IPS-18a (cell line): Measurements from ENCODE around the gene USP47.
"Not testable (repeated sequence)": the region's sequence is repeated elsewhere in the genome, so short reads cannot be mapped to it uniquely, and the experiment has no call there.

Source experiments
- H3K27ac ChIP-seq: one replicate; pipeline ENCODE4 v1.5.1; 2013; ENCODE audit warnings: low read length
- H3K27me3 ChIP-seq: one replicate; pipeline ENCODE4 v1.6.1; 2013; ENCODE audit warnings: mild to moderate bottlenecking, low read length; ENCODE audit not compliant: control insufficient read depth, insufficient read depth
- H3K36me3 ChIP-seq: one replicate; pipeline ENCODE4 v1.6.1; 2013; ENCODE audit warnings: low read depth, low read length; ENCODE audit not compliant: control insufficient read depth
- H3K4me1 ChIP-seq: one replicate; pipeline ENCODE4 v1.6.1; 2013; ENCODE audit warnings: low read depth, low read length; ENCODE audit not compliant: control insufficient read depth
- H3K4me3 ChIP-seq: one replicate; pipeline ENCODE4 v1.5.1; 2013; ENCODE audit warnings: low read length
- H3K9ac ChIP-seq: one replicate; pipeline ENCODE4 v1.6.1; 2013; ENCODE audit warnings: mild to moderate bottlenecking, low read length, moderate library complexity
- H3K9me3 ChIP-seq: one replicate; pipeline ENCODE4 v1.6.1; 2013; ENCODE audit warnings: low read depth, low read length; ENCODE audit not compliant: control insufficient read depth

The USP47 gene

DNA sequence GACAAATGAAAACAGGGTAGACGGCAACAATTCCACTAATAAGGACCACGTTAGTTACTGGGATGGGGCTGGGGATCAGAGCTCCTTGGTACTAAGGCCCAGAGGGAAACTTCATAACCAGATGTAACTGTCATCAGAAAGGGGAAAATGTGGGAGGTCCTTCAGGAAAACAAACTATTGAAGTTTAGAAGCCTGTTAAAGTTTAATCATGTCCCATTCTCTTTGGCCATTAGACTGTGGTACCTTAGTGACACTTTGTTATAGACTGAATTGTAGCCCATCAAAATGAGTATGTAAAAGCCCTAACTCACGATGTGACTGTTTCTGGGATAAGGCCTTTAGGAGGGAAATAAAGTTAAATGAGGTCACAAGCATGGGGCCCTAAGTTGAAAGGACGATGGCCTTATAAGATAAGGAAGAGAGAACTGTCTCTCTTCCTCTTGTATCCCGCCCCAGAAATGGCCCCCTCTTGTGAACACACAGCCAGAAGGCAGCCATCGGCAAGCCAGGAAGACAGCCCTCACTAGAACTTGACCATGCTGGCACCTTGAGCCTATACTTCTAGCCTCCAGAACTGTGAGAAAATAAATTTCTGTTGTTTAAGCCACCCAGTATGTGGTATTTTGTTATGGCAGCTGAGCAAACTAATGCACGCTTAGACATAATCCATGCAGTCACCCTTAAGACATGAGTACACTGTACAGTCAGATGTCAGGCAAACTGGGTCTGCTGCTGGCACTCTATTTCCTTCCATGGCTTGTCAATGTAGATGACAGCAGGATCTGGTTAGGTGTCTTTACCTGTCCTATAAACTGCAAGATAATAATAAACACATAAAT lies 26.9 kb upstream of the USP47 start:
- Histone ChIP-seq H3K36me3 (no peaks in the 10 kb centered on the region), H3K4me3 (no peak overlapping the region), H3K27ac (no peak overlapping the region), H3K27me3 (no peaks in the 10 kb centered on the region), H3K4me1 (no peaks in the 10 kb centered on the region), H3K9ac (no peak overlapping the region), H3K9me3 (no peaks in the 10 kb centered on the region)

DNA sequence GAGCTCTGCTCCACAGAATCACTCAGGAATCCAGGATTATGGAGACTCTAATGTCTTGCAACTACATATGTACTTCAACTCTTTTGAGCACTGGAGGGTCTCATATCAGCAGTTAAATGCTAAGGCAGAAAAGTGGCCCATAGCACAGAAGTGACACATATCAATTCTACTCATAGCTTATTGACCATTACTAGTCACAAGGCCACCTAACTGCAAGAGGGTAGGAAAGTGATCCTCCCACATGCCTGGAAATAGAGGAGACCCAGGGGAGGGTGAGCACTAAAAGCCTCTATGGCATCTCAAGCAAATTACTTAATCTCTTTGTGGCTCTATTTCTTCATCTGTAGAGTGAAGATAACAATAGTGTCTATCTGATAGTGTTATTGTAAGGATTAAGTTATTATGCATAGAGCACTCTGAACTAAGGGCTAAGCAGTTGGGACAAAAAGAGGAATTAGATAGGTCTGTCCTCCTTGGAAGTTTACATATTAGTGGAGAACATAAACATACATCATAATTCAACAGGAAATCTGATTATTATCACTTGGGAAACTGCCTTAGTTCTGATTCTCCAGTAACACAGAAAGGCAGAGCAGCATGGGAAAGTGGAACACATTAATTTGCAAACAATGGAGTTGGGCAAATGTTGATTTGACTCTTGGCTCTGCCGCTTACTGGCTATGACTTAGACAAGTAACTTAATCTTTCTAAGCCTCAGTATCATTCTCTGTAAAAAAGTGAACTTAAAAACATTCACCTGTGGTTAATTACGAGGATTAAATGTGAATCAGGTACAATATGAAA lies 25.1 kb upstream of the USP47 start:
- Histone ChIP-seq H3K4me1 (no peaks in the 10 kb centered on the region), H3K36me3 (no peaks in the 10 kb centered on the region), H3K27ac (no peak overlapping the region), H3K27me3 (no peaks in the 10 kb centered on the region), H3K9me3 (no peaks in the 10 kb centered on the region), H3K9ac (no peak overlapping the region), H3K4me3 (no peak overlapping the region)

DNA sequence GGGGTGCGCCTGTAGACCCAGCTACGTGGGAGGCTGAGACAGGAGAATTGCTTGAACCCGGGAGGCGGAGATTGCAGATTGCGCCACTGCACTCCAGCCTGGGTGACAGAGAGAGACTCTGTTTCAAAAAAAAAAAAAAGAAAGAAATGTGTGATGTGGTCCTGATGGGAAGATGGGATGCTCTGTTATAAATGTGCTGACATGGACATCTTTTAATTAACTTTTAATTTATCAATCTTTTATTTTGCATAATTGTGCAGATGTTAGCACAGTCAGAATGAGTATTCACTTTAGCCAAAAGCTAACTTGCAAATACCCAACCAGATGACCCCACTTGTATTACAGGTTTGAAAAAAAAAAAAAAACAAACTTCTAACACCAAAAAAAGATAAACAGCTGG lies 23.8 kb upstream of the USP47 start:
- H3K4me3 ChIP-seq: no peak overlapping the region
- H3K4me1 ChIP-seq: no peaks in the 10 kb centered on the region
- H3K36me3 ChIP-seq: no peaks in the 10 kb centered on the region
- no peak overlapping the region for H3K9ac ChIP-seq
- H3K9me3 ChIP-seq: no peaks in the 10 kb centered on the region
- no peaks in the 10 kb centered on the region for H3K27me3 ChIP-seq
- H3K27ac ChIP-seq: no peak overlapping the region

DNA sequence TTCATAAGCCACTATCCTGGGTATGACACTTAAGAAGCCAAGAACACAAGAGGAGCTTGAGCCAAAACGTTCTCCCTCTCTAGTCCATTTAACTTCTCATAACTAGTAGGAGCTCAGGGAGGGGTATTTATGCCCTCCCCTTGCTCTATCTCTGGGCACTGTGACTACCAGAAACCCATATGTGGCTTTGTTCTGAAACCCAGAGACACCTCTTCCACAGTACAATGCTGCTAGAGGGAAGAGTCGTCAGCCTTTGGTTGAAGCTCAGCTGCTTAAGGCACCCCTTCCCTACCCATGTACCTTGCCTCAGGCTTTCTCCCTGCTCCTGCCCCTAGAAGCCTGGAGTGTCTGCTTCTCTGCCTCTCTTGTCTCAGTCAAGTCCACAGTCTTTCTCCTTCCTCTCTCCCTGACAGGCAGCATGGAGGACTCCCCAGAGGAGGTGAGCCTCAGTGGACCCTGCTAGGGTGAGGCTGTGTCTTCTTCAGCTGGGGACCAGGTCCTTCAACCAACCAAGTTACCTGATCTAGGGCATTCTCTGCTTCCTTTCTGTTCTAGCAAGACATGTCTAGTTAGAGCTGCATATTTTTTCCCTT lies 23.1 kb upstream of the USP47 start:
- Histone ChIP-seq H3K27ac (no peak overlapping the region), H3K4me1 (no peaks in the 10 kb centered on the region), H3K9me3 (no peaks in the 10 kb centered on the region), H3K27me3 (no peaks in the 10 kb centered on the region), H3K4me3 (no peak overlapping the region), H3K36me3 (no peaks in the 10 kb centered on the region), H3K9ac (no peak overlapping the region)

DNA sequence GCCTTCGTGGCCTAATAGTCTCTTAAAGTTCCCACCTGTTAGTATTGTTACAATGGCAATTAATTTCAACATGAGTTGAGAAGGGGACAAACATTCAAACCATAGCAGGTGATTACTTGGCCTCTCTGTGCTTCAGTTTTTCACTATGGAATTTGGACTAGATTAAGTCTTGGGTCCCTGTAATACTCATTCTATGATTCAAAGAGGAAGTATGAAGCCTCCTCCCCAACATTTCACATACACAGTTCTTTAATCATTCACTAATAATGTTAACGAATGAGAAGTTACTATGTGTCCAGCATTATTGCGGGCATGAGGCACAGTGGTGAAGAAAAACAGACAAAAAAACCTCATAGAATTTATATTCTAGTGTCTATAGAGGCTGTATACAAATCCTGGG lies 19.9 kb upstream of the USP47 start:
- H3K36me3 ChIP-seq: no peaks in the 10 kb centered on the region
- no peaks in the 10 kb centered on the region for H3K27me3 ChIP-seq
- H3K4me1 ChIP-seq: no peaks in the 10 kb centered on the region
- no peak overlapping the region for H3K27ac ChIP-seq
- H3K9ac ChIP-seq: no peak overlapping the region
- no peak overlapping the region for H3K4me3 ChIP-seq
- H3K9me3 ChIP-seq: no peaks in the 10 kb centered on the region

DNA sequence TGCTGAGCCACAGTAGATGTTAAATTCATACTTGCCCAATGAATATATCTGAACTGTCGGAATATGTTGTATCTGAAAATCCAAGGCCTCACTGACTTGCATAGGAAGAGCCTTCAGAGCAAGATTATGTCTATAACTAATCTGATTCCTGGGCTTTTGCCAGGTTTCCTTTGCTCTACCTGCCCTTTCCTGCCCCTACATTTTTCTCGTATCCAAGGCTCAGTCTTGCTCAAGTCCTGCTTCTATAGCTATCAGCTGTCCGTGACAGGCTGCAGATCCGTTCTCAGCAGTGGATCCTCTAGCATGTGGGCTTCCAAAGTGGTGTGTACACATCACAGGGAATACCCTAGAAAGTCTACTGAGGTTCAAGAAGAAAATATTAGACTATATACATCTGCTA lies 18.8 kb upstream of the USP47 start:
- H3K27ac ChIP-seq: no peak overlapping the region
- H3K9me3 ChIP-seq: no peaks in the 10 kb centered on the region
- H3K36me3 ChIP-seq: no peaks in the 10 kb centered on the region
- H3K27me3 ChIP-seq: no peaks in the 10 kb centered on the region
- H3K4me3 ChIP-seq: no peak overlapping the region
- no peak overlapping the region for H3K9ac ChIP-seq
- no peaks in the 10 kb centered on the region for H3K4me1 ChIP-seq

DNA sequence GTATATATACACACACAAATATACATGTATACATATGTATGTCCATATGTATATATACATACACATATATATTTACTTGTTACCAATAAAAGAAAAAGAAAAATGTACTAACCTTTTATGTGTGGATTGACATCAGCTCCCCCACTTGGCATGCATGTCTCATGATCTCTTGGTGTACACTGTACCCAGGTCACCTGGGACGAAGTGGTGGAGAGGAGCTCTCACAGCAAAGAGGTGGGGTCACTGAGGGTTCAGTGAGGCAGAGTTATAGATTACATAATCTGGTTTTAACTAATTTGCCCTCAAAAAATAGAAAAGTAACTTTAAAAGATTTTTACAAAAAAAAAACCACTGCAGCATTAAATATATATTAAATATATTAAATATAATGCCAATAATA lies 15.5 kb upstream of the USP47 start:
- Histone ChIP-seq H3K9ac (no peak overlapping the region), H3K27me3 (no peaks in the 10 kb centered on the region), H3K4me3 (no peak overlapping the region), H3K9me3 (no peaks in the 10 kb centered on the region), H3K4me1 (no peaks in the 10 kb centered on the region), H3K27ac (no peak overlapping the region), H3K36me3 (no peaks in the 10 kb centered on the region)

DNA sequence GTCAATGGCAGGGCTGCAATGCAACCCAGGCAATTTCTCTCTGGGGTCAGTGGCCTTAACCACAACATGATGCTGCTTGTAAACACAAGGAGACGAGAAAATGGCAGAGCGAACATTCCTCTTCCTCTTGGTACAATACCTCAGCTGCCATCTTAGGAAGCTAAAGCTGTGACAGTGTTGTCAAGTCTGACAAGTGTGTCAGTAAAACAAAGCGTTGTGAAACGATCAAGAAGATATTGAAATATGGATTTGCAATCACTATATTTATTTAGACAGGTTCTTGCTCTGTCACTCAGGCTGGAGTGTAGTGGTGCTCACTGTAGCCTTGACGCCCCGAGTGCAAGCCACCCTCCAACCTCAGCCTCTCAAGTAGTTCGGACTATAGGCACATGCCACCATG lies 14.5 kb upstream of the USP47 start:
- Histone ChIP-seq H3K4me1 (no peaks in the 10 kb centered on the region), H3K27ac (no peak overlapping the region), H3K4me3 (no peak overlapping the region), H3K36me3 (no peaks in the 10 kb centered on the region), H3K9me3 (no peaks in the 10 kb centered on the region), H3K9ac (no peak overlapping the region), H3K27me3 (no peaks in the 10 kb centered on the region)

DNA sequence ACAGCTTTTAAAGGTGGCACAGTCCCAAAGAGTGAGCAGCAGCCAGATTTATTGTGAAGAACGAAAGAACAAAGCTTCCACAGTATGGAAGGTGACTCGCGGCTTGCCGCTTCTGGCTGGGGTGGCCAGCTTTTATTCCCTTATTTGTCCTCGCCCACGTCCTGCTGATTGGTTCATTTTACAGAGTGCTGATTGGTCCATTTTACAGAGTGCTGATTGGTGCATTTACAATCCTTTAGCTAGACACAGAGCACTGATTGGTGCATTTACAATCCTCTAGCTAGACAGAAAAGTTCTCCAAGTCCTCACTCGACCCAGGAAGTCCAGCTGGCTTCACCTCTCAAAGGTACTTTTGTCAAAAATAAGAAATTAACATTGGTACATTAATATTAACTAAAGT lies 10.4 kb upstream of the USP47 start:
- H3K9ac ChIP-seq, H3K4me1 ChIP-seq, H3K4me3 ChIP-seq, H3K27ac ChIP-seq, H3K27me3 ChIP-seq, H3K36me3 ChIP-seq, H3K9me3 ChIP-seq: not testable (repeated sequence)

DNA sequence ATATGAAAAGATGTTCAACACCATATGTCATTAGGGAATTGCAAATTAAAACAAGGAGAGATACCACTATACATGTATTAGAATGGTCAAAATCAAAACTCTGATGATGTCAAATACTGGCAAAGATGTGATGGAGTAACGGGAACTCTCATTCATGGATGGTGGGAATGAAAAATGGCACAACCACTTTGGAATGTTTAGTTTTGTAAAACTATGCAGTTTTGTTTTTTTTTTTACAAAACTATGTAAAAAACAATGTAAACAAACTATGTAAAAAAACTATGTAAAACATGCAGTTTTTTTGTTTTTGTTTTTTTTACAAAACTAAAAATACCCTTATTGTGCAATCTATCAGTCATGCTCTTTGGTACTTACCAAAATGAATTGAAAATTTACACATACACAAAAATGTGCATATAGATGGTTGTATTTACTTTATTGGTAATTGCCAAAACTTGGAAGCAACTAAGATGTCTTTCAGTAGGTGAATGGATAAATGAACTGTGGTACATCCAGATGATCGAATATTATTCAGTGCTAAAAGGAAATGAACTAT lies 5.0 kb upstream of the USP47 start:
- no peaks in the 10 kb centered on the region for H3K27me3 ChIP-seq
- peaks cover 7% of the 10 kb centered on the region for H3K4me1 ChIP-seq
- H3K27ac ChIP-seq: no peak overlapping the region
- H3K36me3 ChIP-seq: no peaks in the 10 kb centered on the region
- H3K9me3 ChIP-seq: no peaks in the 10 kb centered on the region
- no peak overlapping the region for H3K9ac ChIP-seq
- H3K4me3 ChIP-seq: no peak overlapping the region

DNA sequence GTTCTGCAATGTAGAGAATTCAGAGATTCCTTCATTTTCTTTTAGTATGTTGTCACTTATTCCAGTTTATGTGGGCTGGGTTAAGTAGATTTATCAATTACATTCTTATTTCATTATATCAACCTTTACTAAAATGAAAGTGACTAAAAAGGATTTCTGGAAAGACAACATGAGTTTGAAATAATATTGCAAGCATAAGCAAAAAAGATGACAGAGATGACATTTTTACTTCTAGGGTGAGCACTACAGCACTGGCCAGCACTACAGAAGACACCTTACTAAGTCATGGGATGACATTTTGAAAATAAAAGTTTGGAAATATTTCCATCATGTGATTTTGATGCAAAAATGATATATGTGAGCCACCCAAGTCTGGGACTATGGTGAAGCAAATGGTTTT lies 2.1 kb upstream of the USP47 start:
- Histone ChIP-seq H3K4me1 (peaks cover 27% of the 10 kb centered on the region), H3K4me3 (no peak overlapping the region), H3K9me3 (no peaks in the 10 kb centered on the region), H3K9ac (no peak overlapping the region), H3K27ac (no peak overlapping the region), H3K36me3 (no peaks in the 10 kb centered on the region), H3K27me3 (no peaks in the 10 kb centered on the region)
